Natural killer cell (primary cell): ENCODE data around the gene KRTAP10-10. TPM values are rescaled to one million over a fixed set of nuclear protein-coding genes. Genes with fewer than 3 reads are reported as not detected.

Experiments used
- ATAC-seq, 3 donors: fragments of 150-1000 bp in 2 of 3; fragments of 200-7000 bp in 1 of 3; cut with Tn5 transposase; 1 replicate in 1 of 3; 2 replicates in 2 of 3; pipeline ENCODE4 v1.10.0; 2021; ENCODE audit warnings: mild to moderate bottlenecking in 2 of 3, moderate library complexity in 2 of 3
- DNase-seq, 2 donors: peaks; one replicate each; pipeline versions ENCODE4 v3.0.0 to v3.0.0-alpha.2; 2013 to 2021; ENCODE audit warnings: mixed read lengths in 1 of 2
- H3K27ac ChIP-seq: one replicate; pipeline ENCODE4 v1.5.1; 2013; ENCODE audit warnings: mild to moderate bottlenecking, low read length
- H3K27me3 ChIP-seq: one replicate; pipeline ENCODE4 v1.6.1; 2013; ENCODE audit warnings: low read length; ENCODE audit not compliant: control insufficient read depth, insufficient read depth
- H3K36me3 ChIP-seq: one replicate; pipeline ENCODE4 v1.6.1; 2013; ENCODE audit warnings: low read length; ENCODE audit not compliant: control insufficient read depth, insufficient read depth
- H3K4me1 ChIP-seq: one replicate; pipeline ENCODE4 v1.6.1; 2013; ENCODE audit warnings: low read length; ENCODE audit not compliant: control insufficient read depth, insufficient read depth
- H3K4me3 ChIP-seq: one replicate; pipeline ENCODE4 v1.5.1; 2013; ENCODE audit warnings: low read length
- H3K9me3 ChIP-seq: one replicate; pipeline ENCODE4 v1.6.1; 2013; ENCODE audit warnings: low read length; ENCODE audit not compliant: control insufficient read depth, insufficient read depth
- H3K27ac Mint-ChIP-seq, 2 donors: one replicate each; pipeline ENCODE4 v1.8.0; 2022; ENCODE audit warnings: mild to moderate bottlenecking in 2 of 2, mixed read lengths in 2 of 2, moderate library complexity in 1 of 2
- H3K27me3 Mint-ChIP-seq, 2 donors: one replicate each; pipeline ENCODE4 v1.8.0; 2022; ENCODE audit warnings: low read depth in 2 of 2, mixed read lengths in 2 of 2
- H3K36me3 Mint-ChIP-seq: one replicate; pipeline ENCODE4 v1.8.0; 2022; ENCODE audit warnings: mixed read lengths
- H3K4me1 Mint-ChIP-seq, 2 donors: one replicate each; pipeline ENCODE4 v1.8.0; 2022; ENCODE audit warnings: mixed read lengths in 2 of 2
- H3K4me3 Mint-ChIP-seq: one replicate; pipeline ENCODE4 v1.8.0; 2022; ENCODE audit warnings: mild to moderate bottlenecking, moderate library complexity, mixed read lengths
- H3K9me3 Mint-ChIP-seq, 2 donors: one replicate each; pipeline ENCODE4 v1.8.0; 2022; ENCODE audit warnings: mixed read lengths in 2 of 2
- WGBS: methylation state at CpG from one replicate; pipeline ENCODE4 v1.1.7; 2013; ENCODE audit warnings: missing lambda C conversion rate; ENCODE audit not compliant: insufficient coverage; 5-methylcytosine and 5-hydroxymethylcytosine counted together
- intact Hi-C: fragments of 100-400 bp; cut with micrococcal nuclease; formaldehyde crosslinking; loops from one replicate; pipeline ENCODE4 v1.14.2; 2022
- total RNA-seq, 4 donors: library from RNA; stranded (reverse); fragments of 120-200 nt in 1 of 4; gene quantifications; one replicate each; pipeline versions ENCODE4 v1.2.3 to v1.2.4, GENCODE V29; 2013 to 2022
- TF ChIP-seq, protein P1 (sequence below): fragments of 200-600 bp; IDR thresholded peaks from one replicate; pipeline ENCODE4 v1.8.0; 2022; ENCODE audit warnings: antibody characterized with exemption

KRTAP10-10 gene
- total RNA-seq, 3 donors from 2014 or later (not counting 1 experiment from before 2014, with no cell fraction given) = not detected

DNA sequence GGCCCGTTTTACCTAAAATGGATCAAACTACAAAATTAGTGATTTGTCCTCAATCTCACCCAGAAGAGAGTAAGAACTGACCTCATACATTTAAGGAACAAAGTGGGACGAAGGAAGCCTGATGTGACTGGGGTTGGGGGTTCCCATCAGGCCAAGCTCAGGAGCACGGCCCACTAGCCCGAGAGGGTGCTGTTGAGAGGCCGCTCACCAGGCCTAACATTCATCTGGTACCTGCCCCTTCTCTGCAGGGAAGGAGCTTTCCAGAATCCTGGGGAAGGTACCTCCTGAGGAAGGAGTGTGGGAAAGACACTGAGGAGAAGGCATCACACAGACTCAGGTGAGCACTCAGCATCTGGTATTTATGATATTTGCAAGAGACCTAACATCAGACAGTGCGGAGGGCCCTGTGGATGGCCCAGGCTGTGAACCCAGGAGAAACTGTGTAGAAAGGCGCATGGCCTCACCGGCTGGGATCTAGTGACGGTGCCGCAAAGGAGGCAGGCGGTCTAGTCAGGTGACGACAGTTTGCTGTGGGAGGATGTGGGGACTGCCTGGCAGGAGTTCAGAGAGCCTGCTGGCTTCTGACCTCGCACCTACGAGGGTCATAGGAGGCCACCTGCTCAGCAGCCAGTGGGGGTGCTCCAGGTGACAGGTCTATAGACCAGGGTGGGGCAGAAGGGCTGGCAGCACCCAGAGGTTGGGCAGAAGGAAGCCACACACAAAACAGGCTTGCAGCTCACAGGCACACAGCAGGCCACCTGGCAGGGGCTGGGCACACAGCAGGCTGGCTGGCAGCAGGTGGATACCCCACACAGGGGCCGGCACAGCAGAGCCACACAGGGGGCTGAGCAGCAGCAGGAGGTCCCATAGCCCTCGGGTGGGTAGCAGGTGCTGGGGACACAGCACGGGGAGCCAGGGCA, 16.8 kb downstream of the KRTAP10-10 start:
- peaks cover 18% of the 10 kb centered on the region for H3K36me3 Mint-ChIP-seq
- no peaks in the 10 kb centered on the region for H3K27me3 Mint-ChIP-seq
- ATAC-seq = peak in 2 of 3 donors; percentile 14 to 28
- Histone ChIP-seq H3K36me3 (no peaks in the 10 kb centered on the region), H3K27me3 (no peaks in the 10 kb centered on the region), H3K4me3 (no peak overlapping the region), H3K4me1 (peaks cover 51% of the 10 kb centered on the region), H3K9me3 (peaks cover 13% of the 10 kb centered on the region), H3K27ac (peak overlapping the region; percentile 39)
- DNase-seq = peak in 1 of 2 donors; percentile 88
- peaks cover 2 to 10% of the 10 kb centered on the region in 2 donors for H3K9me3 Mint-ChIP-seq
- TF ChIP-seq, protein P1, sequence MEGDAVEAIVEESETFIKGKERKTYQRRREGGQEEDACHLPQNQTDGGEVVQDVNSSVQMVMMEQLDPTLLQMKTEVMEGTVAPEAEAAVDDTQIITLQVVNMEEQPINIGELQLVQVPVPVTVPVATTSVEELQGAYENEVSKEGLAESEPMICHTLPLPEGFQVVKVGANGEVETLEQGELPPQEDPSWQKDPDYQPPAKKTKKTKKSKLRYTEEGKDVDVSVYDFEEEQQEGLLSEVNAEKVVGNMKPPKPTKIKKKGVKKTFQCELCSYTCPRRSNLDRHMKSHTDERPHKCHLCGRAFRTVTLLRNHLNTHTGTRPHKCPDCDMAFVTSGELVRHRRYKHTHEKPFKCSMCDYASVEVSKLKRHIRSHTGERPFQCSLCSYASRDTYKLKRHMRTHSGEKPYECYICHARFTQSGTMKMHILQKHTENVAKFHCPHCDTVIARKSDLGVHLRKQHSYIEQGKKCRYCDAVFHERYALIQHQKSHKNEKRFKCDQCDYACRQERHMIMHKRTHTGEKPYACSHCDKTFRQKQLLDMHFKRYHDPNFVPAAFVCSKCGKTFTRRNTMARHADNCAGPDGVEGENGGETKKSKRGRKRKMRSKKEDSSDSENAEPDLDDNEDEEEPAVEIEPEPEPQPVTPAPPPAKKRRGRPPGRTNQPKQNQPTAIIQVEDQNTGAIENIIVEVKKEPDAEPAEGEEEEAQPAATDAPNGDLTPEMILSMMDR = no peak
- intact Hi-C loops = no loop called here
- peak overlapping the region; percentile 57 to 70 for H3K27ac Mint-ChIP-seq
- peaks cover 43 to 45% of the 10 kb centered on the region in 2 donors for H3K4me1 Mint-ChIP-seq
- WGBS = 81% methylated on average over 16 of the region's 17 CpGs
- H3K4me3 Mint-ChIP-seq = no peak overlapping the region

DNA sequence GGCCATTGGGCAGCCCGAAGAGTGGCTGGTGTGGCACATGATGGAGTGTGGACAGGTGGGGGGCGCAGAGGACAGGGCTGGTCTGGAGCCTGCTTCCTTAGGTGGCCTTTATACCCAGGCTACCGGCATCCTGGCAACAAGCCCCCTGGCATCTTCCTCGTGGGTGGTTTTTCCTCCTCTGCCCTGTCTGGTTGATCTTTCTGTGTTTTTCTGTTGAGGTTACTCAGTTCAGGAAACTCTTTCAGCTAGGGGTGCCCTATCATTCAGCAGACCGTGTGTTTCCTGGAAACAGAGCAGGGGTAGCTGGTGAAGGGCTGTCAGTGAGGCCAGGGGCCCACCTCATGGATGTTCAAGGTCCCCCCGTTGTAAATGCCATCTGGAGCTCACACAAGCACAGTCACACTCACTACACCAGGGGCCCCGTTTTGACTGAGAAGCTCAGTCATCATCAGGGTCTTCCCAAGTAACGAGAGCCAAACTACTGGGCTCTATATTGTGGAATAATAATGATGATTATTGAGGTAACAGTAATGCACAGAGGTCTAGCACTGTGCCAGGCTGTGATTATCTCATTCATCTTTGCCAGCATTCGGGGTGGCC, 17.5 kb downstream of the KRTAP10-10 start, which contains the start of gene KRTAP12-4:
Gene KRTAP12-4, minus strand, starts transcription at position 84 of the 600 bp plus-strand sequence. Its CDS starts 45 bp downstream, at position 39.
- Mint-ChIP-seq H3K27me3 (no peaks in the 10 kb centered on the region), H3K4me1 (peaks cover 51 to 52% of the 10 kb centered on the region in 2 donors), H3K9me3 (peaks cover 2 to 10% of the 10 kb centered on the region in 2 donors)

DNA sequence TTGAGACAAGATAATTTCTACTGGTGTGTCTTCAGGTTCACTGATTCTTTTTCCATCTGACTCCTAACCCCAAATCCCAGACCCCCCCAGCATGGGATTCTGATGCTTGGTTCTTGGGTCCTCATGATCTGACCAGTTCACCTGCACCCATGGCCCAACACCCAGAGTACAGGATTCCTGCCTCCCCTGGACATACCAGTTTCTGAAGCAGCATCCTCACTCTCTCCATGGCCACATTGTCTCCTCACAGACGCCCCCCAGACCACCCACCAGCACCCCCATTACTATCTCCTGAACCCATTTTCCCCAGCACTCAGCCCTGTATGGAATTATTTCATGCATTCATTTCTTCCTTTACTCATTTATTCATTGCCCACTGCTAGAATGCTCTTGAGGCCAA, 19.7 kb downstream of the KRTAP10-10 start:
- WGBS = 63% methylated on average over 1 of the region's 1 CpG
- Histone ChIP-seq H3K4me1 (peaks cover 57% of the 10 kb centered on the region), H3K4me3 (no peak overlapping the region), H3K9me3 (peaks cover 13% of the 10 kb centered on the region), H3K36me3 (no peaks in the 10 kb centered on the region), H3K27ac (peak overlapping the region; percentile 81), H3K27me3 (no peaks in the 10 kb centered on the region)
- Mint-ChIP-seq H3K27ac (peak overlapping the region; percentile 89 to 94), H3K4me1 (peaks cover 55 to 56% of the 10 kb centered on the region in 2 donors), H3K36me3 (peaks cover 18% of the 10 kb centered on the region), H3K4me3 (peak overlapping the region; percentile 74), H3K9me3 (peaks cover 2 to 10% of the 10 kb centered on the region in 2 donors), H3K27me3 (peaks cover 5 to 7% of the 10 kb centered on the region in 2 donors)
- intact Hi-C loops = loop anchor here (2.0 kb wide), 1 partner anchor 38 kb away; no protein-coding TSS in a partner anchor
- ATAC-seq (no peak), DNase-seq (no peak)
- TF ChIP-seq, protein P1 = no peak

More for the DNA sequence above, 17.5 kb downstream of the KRTAP10-10 start, which contains the start of gene KRTAP12-4:
- Histone ChIP-seq H3K36me3 (no peaks in the 10 kb centered on the region), H3K4me3 (no peak within 1 kb of the TSS), H3K4me1 (peaks cover 56% of the 10 kb centered on the region), H3K27me3 (no peaks in the 10 kb centered on the region), H3K27ac (peak within 1 kb of the TSS; percentile 39), H3K9me3 (peaks cover 13% of the 10 kb centered on the region)
- TF ChIP-seq, protein P1 = no peak
- Mint-ChIP-seq H3K4me3 (no peak within 1 kb of the TSS), H3K36me3 (peaks cover 18% of the 10 kb centered on the region), H3K27ac (peak within 1 kb of the TSS; percentile 57 to 70)
- WGBS = 55% methylated on average over 9 of the region's 9 CpGs
- ATAC-seq (no peak), DNase-seq (peak in 1 of 2 donors; percentile 51)
- intact Hi-C loops = no loop called here
